PFSK-1 (cell line): ENCODE measurements around the gene CTIF.

Source experiments
- FOXP2 ChIP-seq: optimal IDR thresholded peaks from 2 replicates; pipeline ENCODE3; 2011; ENCODE audit warnings: borderline replicate concordance, control low read depth, inconsistent platforms; ENCODE audit not compliant: insufficient read depth; ENCODE audit errors: extremely low read length, extremely low read depth
- POLR2AphosphoS5 ChIP-seq: IDR thresholded peaks from 2 replicates; pipeline ENCODE4 v1.6.1; 2012; ENCODE audit warnings: low read depth, mild to moderate bottlenecking, control low read depth, low read length, moderate library complexity
- SIN3A ChIP-seq: IDR thresholded peaks from 2 replicates; pipeline ENCODE4 v1.6.1; 2012; ENCODE audit warnings: mild to moderate bottlenecking, low read length, moderate library complexity, borderline replicate concordance; ENCODE audit not compliant: insufficient read depth
- TAF1 ChIP-seq: IDR thresholded peaks from 2 replicates; pipeline ENCODE4 v1.6.1; 2012; ENCODE audit warnings: low read length, control low read depth, borderline replicate concordance; ENCODE audit not compliant: insufficient read depth
- TF ChIP-seq, protein P1 (sequence below), 2 experiments: IDR thresholded peaks; 2 replicates each; pipeline versions ENCODE4 v1.6.1 to v1.8.0; 2011 to 2012; ENCODE audit warnings: low read depth in 2 of 2, low read length in 2 of 2, control low read depth in 1 of 2, inconsistent platforms in 1 of 2, mild to moderate bottlenecking in 1 of 2, moderate library complexity in 1 of 2; ENCODE audit not compliant: insufficient read depth in 1 of 2

DNA sequence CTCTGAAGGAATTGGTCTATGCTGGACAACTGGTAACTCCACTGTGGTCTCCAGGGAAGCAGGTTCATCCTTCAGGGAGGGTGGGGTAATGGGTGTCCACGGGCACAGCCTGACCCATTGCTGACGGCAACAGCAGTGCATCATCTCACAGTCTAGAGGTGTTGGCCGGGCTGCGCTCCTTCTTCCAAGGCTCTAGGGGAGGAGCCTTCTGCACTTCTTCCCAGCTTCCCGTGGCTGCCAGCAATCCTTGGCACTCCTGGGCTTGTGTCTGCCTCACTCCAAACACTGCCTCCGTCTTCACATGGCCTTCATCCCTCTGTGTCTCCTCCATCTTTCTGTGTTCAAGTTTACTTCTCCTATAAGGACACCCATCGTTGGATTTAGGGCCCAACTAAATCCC lies 166.2 kb downstream of the CTIF start:
- TF ChIP-seq TAF1 (no peak), POLR2AphosphoS5 (no peak), SIN3A (no peak), FOXP2 (no peak)
- TF ChIP-seq, protein P1, sequence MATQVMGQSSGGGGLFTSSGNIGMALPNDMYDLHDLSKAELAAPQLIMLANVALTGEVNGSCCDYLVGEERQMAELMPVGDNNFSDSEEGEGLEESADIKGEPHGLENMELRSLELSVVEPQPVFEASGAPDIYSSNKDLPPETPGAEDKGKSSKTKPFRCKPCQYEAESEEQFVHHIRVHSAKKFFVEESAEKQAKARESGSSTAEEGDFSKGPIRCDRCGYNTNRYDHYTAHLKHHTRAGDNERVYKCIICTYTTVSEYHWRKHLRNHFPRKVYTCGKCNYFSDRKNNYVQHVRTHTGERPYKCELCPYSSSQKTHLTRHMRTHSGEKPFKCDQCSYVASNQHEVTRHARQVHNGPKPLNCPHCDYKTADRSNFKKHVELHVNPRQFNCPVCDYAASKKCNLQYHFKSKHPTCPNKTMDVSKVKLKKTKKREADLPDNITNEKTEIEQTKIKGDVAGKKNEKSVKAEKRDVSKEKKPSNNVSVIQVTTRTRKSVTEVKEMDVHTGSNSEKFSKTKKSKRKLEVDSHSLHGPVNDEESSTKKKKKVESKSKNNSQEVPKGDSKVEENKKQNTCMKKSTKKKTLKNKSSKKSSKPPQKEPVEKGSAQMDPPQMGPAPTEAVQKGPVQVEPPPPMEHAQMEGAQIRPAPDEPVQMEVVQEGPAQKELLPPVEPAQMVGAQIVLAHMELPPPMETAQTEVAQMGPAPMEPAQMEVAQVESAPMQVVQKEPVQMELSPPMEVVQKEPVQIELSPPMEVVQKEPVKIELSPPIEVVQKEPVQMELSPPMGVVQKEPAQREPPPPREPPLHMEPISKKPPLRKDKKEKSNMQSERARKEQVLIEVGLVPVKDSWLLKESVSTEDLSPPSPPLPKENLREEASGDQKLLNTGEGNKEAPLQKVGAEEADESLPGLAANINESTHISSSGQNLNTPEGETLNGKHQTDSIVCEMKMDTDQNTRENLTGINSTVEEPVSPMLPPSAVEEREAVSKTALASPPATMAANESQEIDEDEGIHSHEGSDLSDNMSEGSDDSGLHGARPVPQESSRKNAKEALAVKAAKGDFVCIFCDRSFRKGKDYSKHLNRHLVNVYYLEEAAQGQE (IDR thresholded peaks at IDR 0.05; ENCODE audit: insufficient read depth in 1 of 2, low read depth in 2 of 2, low read length in 2 of 2) = no peak
